Middle frontal gyrus (tissue), 1 donor: ENCODE results near the gene ELF2.
"Not testable (repeated sequence)": the region's sequence is repeated elsewhere in the genome, so short reads cannot be mapped to it uniquely, and the experiment has no call there.

Experiments used
- DNase-seq: peaks from one replicate; pipeline ENCODE4 v3.0.0-alpha.2; 2015; ENCODE audit warnings: low spot score; ENCODE audit errors: extremely low spot score

ELF2 gene

DNA sequence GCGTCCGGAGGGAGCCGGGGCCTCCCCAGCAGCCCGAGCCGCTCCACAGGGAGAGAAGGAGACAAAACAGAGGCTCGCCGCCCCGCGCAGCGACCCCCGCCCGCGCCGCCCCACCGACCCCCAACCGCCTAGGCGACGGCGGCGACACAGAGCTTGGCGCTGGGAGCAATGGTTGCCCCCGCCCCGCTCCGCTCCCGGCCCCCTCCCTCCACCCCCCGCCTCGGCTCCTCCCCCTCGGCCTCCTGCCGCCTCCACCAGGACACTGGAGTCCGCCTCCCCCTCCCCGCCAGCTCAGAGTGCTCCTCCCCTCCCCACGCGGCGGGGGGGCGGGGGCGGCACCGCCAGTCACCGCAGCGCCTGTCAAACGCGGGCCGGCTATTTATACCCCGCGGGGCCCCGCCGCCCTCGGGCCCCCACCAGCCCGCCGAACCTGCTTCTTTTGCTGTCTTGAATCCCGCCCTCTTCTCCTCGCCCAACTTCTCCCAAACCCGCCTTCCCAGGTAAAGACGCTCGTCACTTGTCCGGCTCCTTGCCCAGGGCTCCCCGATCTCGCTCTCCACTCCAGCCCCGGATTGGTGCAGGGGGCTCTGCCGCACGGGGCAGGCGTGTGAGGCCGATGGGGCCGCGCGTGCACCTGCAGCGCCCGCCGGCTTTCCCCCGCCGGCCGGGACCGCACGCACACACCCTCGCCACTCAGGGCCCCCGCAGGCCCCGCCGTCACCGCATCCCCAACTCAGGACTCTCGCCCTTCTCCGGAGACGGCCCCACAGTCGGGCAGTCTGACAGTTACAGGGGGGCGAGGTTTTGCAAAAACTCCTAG, at the start of gene ELF2:
TSS of gene ELF2 (minus strand) at position 170 of the 820 bp plus-strand sequence. CDS start 39,517 bp downstream, outside the sequence.
- peak; percentile 72 for DNase-seq

DNA sequence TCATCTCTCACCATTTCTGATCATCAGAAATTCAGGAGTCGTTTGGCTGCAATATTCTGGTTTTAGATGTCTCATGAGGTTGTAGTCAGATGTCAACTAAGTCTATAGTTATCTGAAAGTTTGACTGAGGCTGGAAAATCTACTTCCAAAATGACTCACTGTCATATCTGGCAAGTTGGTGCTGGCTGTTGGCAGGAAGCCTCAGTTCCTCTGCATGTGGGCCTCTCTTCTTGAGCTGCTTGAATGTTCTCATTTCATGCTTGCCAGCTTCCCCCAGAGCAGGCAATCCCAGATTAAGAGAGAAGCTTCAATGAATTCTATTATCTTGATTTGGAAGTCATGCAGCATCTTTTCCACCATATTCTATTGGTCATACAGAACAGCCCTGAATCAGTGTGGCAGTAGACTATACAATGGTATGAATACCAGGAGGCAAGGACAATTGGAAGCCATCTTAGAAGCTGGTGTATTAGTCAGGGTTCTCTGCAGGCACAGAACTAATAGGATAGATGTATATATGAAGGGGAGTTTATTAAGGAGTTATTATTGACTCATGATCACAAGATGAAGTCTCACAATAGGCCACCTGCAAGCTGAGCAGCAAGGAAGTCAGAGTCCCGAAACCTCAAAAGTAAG, 46.8 kb upstream of the ELF2 start:
- DNase-seq = peak; percentile 28

DNA sequence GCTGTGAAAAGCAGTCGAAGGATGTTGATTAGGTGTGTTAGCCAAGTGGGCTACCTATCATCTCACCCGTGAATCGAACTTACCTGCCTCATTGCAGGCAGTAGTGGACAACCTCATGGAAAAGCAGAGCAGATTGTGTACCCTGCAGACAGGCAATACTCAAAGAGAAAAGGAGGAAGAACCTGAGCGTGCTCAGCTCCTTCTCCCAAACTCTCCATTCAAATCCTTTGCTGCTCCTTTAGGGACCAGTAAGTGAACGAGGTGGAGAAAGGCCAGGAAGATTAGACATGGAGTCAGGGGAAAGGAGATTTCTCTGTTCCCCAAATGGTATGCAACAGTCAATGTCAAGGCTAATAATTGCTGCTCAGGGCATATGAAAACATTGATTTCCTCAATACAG, 45.2 kb upstream of the ELF2 start:
- DNase-seq = no peak

DNA sequence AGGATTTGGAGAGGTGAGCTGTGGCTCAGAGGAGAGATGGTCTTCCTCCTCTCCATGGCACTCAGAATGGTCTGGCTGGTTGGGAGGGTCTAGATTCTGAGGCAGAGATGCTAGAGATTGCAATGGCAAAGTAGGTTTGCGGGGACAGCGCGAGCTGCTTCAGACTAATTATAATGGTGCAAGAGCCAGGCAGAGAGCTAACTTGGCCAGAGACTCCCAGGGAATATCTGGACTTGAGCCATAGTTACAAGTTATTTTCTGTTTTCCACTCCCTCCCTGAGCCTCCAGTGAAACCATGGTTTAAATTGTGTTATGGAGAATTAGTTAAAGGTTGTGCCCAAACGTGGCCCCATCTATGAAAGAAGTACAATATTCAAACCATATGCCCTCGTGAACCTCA, 44.7 kb upstream of the ELF2 start:
- no peak for DNase-seq

DNA sequence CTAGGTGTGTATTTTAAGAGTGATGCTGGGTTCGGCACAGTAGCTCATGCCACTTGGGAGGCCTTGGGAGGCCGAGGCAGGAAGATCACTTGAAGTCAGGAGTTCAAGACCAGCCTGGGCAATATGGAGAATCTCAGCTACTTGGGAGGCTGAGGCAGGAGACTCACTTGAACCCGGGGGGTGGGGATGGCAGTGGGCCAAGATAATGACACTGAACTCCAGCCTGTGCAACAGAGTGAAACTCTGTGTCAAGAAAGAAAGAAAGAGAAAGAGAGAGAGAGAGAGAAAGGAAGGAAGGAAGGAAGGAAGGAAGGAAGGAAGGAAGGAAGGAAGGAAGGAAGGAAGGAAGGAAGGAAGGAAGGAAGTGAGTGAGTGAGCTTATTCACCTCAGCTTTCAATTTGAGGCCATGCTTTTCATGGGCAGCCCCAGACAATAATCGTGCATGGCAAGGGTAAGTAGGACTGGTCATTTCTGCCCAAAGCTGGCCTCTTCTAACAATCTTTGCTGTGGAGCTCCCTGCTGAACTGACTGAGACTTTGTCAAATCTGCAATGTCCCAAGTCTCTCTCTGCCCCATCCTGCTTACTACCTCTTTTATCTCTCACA, 42.5 kb upstream of the ELF2 start:
- DNase-seq = no peak

DNA sequence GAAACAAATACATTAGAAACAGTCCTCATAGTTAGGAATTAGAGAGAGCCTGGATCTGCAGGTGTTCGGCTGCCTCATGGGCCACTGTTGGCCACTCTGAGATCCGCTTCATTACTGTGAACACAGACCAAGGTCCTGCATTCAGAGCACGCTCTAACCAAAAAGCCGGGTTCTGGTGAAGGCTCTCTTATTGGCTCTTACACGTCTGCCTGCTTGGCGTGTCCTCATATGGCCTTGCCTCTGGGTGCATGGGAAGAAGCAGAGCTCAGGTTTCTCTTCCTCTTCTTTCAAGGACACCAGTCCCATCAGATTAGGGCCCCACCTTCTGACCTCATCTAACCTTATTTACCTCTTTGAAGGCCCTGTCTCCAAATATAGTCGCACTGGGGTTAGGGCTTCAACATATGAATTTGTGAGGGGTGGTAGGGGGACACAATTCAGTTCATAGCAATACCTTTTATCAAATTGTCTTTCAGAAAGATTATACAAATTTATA, 37.1 kb upstream of the ELF2 start:
- DNase-seq = no peak

DNA sequence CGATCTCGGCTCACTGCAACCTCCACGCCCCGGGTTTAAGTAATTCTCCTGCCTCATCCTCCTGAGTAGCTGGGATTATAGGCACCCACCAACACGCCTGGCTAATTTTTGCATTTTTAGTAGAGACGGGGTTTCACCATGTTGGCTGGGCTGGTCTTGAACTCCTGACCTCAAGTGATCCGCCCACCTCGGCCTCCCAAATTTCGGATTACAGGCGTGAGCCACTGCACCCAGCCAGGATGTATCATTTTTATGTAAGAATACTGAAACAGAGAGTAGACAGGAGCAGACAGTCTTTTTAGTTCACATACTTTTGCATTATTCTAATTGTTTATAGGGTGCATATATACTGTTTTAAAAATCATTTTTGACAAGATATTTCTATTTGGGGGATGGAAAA, 36.6 kb upstream of the ELF2 start:
- not testable (repeated sequence) for DNase-seq

DNA sequence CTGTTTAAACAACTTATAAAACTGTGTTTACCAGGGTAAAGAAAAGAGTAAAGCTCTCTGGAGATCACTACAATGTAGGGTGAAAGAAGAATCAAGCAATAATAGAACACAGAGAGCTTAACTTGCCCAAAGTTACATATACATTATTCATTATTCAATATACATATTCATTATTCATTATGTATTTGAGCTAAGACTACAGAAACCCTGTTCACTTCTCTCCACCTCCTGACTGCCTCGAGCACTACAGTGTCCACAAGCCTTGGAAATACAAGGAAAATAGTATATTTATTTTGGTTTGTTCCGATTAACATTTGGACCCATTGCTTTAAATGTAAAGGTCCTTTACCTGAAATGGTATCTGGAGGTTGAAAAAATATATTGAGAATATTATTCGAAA, 35.9 kb upstream of the ELF2 start:
- DNase-seq = no peak

DNA sequence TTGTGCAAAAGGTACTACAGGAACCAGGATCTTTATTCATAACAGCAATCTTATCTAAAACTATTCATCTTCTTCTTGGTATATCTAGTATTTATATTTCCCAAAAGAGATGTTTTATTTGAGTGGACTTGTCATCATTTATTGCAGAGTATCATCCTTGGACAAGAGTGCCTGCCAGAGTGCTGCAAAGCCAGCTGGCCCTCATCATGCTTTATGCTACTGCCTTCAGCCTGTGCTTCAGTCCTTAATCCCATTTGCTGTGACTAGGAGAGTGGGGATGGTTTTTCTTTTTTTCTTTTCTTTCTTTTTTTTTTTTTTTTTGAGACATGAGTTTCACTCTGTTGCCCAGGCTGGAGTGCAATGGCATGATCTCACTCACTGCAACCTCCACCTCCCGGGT, 33.5 kb upstream of the ELF2 start:
- DNase-seq = no peak

DNA sequence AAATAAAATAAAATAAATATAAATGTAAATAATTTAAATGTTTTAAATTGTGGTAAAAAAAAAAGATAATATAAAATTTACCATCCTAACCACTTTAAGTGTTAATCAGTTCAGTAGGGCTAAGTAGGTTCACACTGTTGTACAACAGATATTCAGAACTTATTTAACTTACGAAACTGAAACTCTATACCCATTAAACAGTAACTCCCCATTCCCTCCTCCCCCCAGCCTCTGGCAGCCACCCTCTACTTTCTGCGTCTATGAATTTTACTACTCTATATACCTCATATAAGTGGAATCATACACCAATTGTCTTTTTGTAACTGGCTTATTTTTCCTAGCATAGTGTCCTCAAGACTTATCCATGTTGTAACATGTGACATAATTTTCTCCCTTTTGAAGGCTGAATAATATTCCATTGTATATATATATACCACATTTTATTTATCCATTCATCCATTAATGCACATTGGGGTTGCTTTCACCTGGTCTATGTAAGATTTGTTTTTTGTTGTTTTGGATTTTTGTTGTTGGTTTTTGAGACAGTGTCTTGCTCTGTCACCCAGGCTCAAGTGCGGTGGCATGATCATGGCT, 32.5 kb upstream of the ELF2 start:
- DNase-seq = no peak

DNA sequence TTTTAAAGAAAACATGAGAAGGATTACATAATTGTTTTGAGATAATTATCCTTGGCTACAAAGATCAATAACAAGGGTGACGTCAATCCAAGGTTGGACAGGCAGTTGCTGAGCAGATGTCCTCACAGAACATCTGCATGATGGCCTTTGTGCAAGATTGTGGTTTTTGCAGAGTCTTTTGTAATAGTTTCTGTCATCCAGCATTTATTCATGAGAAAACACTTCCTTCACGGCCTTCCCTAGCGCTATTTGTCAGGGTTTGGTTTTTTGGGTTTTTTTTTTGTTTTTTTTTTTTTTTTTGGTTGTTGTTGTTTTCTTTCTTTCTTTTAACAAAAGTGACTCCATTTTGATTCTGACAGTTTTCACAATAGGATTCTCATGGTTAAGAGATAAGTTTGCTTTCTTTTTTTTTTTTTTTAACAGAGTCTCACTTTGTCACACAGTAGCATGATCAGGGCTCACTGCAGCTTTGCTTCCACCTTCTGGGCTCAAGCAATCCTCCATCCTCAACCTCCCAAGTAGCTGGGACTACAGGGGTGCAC, 31.5 kb upstream of the ELF2 start:
- DNase-seq = no peak

DNA sequence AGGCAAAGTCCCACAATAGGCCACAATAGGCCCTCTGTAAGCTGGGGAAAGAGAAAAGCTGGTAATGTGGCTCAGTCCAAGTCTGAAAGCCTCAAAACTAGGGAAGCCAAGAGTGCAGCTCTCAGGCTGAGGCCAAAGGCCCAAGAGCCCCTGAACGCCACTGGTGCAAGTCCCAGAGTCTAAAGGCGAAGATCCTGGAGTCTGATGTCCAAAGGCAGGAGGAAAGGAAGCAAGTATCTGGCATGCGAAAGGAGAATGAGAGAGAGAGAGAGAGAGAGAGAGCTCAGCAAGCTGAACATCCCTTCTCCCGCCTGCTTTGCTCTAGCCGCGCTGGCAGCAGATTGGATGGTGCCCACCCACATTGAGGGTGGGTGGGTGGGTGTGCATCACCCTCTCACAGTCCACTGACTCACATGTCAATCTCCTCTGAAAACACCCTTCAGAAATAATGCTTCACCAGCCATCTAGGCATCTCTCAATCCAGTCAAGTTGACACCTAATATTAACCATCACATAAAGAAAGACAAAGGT, 30.9 kb upstream of the ELF2 start:
- no peak for DNase-seq

DNA sequence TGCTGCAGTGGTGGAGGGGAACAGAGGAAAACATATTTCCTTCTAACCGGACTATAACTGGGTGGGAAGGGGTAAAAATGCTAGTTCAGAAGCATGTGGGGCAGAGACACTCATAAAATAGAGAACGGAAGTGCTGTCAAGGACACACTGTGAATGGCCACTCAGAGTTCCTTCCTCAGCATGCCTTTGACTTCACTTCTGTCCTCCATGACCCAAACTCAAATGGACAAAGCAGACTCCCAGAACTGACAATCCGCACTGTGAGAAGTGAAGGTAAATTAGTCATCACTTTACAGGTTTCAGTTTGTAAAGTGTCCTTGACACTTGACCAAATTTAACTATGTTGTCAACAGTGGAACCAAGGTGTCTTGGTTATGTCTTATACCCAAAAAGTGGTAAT, 30.2 kb upstream of the ELF2 start:
- DNase-seq = no peak

DNA sequence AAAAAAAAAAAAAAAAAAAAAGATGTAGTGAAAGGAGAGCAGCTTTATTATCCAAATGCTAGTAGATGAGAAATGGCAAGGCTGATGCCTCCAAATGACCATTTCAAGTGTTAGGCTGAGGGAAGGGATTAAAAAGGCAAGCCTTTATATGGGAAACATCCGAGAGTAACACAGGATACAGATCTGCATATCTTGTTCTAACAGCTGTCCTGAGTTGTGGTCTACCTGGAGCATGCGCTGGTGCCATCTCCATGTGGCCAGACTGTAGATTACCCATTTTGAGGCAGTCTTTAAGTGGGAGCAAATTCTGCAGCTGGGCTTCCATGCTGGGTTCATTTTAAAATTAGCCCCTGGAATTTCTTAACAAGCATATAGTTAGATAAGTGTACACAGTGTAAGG, 26.0 kb upstream of the ELF2 start:
- no peak for DNase-seq

DNA sequence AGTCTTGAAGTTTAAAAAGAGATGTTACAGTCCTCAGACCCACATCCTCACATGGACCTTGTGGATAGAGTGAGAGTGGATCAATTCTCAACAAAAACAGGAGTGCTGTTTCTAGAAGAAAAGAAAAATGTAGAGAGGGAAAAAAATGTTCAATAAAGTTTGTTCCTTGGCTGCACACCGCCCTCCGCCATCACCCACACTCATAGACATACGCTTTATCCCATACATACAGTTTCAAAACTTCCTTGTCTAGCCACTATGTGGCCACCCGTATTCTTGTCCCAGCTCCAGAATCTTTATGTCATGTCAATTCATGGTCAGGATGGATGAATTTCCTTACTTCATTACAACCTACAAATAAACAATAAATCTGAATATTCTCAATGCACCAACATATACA, 23.5 kb upstream of the ELF2 start:
- no peak for DNase-seq

DNA sequence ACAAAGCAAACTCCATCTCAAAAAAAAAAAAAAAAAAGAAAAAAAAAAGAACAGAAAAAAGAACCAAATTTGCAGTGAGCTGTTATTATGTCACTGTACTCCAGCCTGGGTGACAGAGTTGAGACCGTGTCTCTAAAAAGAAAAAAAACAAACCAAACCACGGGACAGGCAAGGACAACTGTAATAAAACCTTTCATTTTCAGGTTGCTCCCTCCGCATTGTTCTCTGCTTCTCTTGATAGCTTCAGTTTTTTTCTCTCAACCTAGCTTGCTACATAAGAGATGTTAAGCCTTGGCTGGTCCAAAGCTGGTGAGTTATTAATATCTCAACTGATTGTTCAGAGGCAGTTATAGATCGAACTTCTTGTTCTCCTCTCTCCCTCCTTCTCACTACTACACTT, 23.1 kb upstream of the ELF2 start:
- DNase-seq = no peak

DNA sequence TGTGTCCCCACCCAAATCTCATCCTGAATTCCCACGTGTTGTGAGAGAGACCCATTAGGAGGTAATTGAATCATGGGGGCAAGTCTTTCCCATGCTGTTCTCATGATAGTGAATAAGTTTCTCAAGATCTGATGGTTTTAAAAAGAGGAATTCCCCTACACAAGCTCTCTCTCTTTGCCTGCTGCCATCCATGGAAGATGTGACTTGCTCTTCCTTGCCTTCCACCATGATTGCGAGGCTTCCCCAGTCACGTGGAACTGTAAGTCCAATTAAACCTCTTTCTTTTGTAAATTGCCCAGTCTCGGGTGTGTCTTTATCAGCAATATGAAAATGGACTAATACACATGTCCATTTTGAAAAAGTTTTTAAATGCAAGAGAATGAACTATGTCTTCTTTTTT, 20.2 kb upstream of the ELF2 start:
- DNase-seq = not testable (repeated sequence)

DNA sequence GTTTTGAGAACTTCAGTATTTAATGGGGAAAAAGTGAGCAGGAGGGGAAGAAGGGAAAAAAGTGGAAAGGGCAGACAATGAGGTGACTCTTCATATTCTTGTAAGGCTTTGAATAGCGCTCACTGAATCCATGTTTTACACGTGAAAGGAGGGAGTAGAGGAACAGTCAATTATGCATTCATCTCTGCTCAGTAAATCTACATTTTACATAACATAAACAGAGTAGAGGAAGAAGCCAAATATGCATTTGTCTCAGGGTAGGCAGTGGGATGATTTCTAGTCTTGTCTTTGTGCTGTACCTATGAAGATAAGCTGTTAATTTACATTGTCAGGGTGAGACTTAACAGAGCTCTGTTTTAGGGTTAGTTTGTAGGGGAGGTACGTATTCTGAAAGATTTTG, 19.4 kb upstream of the ELF2 start:
- DNase-seq = no peak

DNA sequence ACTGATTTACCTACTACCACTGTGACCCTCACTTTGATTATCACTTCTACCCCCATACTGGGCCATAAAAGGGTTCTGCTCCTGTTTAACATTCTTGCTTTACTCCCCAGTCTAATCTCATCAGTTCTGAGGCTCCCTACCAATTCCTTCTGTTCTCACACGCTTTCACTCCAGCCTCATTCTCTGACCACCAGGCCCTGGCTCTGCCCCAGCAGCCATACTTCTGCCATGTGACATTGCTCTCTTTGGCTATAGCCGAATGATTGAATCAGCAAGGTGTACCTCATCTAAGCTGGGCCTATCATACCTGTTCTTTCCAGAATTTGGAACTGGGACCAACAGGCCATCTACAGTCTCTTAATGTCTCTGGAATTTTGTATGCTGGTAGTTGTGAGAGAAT, 14.4 kb upstream of the ELF2 start:
- no peak for DNase-seq

DNA sequence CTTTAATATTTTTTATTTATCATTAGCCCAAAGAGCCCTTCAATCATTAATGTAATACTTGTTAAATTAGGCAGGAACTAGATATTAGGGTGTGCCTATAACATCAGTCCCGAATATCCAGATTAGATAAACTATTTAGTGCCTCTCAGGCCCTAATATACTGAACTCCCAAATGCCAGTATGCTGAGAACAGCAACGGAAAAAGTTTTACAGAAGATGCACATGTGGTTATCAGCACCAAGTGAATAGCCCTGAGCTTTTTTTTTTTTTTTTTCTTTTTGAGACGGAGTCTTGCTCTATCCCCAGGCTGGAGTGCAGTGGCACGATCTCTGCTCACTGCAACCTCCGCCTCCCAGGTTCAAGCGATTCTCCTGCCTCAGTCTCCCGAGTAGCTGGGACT, 13.0 kb upstream of the ELF2 start:
- no peak for DNase-seq

DNA sequence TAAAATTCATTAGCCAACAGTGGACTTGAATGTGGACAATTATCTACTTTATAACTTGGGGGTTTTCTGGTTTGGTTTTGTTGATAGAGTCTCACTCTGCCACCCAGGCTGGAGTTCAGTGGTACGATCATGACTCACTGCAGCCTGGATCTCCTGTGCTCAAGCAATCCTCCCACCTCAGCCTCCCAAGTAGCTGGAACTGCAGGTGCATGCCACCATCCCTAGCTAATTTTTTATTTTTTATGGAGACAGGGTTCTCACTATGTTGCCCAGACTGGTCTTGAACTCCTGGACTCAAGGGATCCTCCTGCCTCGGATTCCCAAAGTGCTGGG, 12.4 kb upstream of the ELF2 start:
- no peak for DNase-seq
